HepG2 (cell line): ENCODE measurements around the gene FCHO1. TPM values are rescaled to one million over a fixed set of nuclear protein-coding genes. Genes with fewer than 3 reads are reported as not detected.

ENCODE experiments used
- ATAC-seq: fragments of 200-7000 bp; cut with Tn5 transposase; 3 replicates; pipeline ENCODE4 v1.9.1; 2020; ENCODE audit warnings: mild to moderate bottlenecking, moderate library complexity
- BruUV-seq: library from RNA; stranded (reverse); fragments of 400-500 nt; replicated peaks from 2 replicates; lab custom pipeline; 2021; lab: Mats Ljungman, UMichigan
- CTCF ChIA-PET: fragments of 300-600 bp; formaldehyde crosslinking; extraction: SDS; loops from one replicate; lab custom pipeline; 2021; ENCODE audit warnings: low total read pairs, inconsistent platforms, low intra/inter-chr PET ratio; lab: Yijun Ruan, JAX
- POLR2A ChIA-PET: fragments of 350-600 bp; sonication (Branson Sonifier 250); formaldehyde crosslinking; loops from one replicate; lab custom pipeline; 2020; ENCODE audit warnings: antibody characterized with exemption, inconsistent platforms; lab: Yijun Ruan, JAX
- DNase-seq: peaks from one replicate; pipeline ENCODE4 v3.0.0-alpha.2; 2015; ENCODE audit warnings: low spot score
- FAIRE-seq: peaks from 3 replicates; lab custom pipeline; 2011; peaks lifted over from hg19 to GRCh38; lab: Jason Lieb, UNC
- H2AFZ ChIP-seq: one replicate; pipeline ENCODE4 v1.6.1; 2011; ENCODE audit warnings: low read length, inconsistent platforms
- H3K27ac ChIP-seq: fragments of 300-600 bp; 3 replicates; pipeline ENCODE4 v1.8.0; 2011; ENCODE audit warnings: mixed run types, mild to moderate bottlenecking, mixed read lengths, low read length, inconsistent platforms; ENCODE audit not compliant: insufficient read depth; ENCODE audit errors: extremely low read length
- H3K27me3 ChIP-seq, 2 experiments: fragments of 200-600 bp in 1 of 2; 2 replicates in 1 of 2; 3 replicates in 1 of 2; pipeline versions ENCODE4 v1.6.0 to v1.8.0; 2011; ENCODE audit warnings: low read length in 2 of 2, mild to moderate bottlenecking in 2 of 2, moderate library complexity in 2 of 2, inconsistent platforms in 1 of 2; ENCODE audit not compliant: insufficient read depth in 2 of 2, control insufficient read depth in 1 of 2
- H3K36me3 ChIP-seq, 2 experiments: fragments of 200-600 bp in 1 of 2; replicated peaks in 1 of 2; 2 replicates in 1 of 2; 3 replicates in 1 of 2; pipeline versions ENCODE4 v1.5.1 to v1.8.0; 2011; ENCODE audit warnings: low read length in 2 of 2, inconsistent platforms in 1 of 2; ENCODE audit not compliant: insufficient read depth in 2 of 2, control insufficient read depth in 1 of 2
- H3K4me1 ChIP-seq: 2 replicates; pipeline ENCODE4 v1.5.1; 2012; ENCODE audit warnings: low read length, inconsistent platforms; ENCODE audit not compliant: insufficient read depth
- H3K4me2 ChIP-seq: 2 replicates; pipeline ENCODE4 v1.6.0; 2011; ENCODE audit warnings: low read depth, low read length, inconsistent platforms
- H3K4me3 ChIP-seq, 3 experiments: fragments of 200-600 bp in 1 of 3; sonication (generic), shearing (Covaris generic) in 1 of 3; replicated peaks in 1 of 3; 2 replicates each; pipeline ENCODE4 v1.5.1; 2011 to 2016; ENCODE audit warnings: low read length in 3 of 3, inconsistent platforms in 2 of 3, low read depth in 2 of 3, mild to moderate bottlenecking in 2 of 3, control low read depth in 1 of 3, mixed read lengths in 1 of 3; ENCODE audit not compliant: insufficient read depth in 1 of 3
- H3K79me2 ChIP-seq: one replicate; pipeline ENCODE4 v1.6.1; 2011; ENCODE audit warnings: low read length, inconsistent platforms; ENCODE audit not compliant: insufficient read depth
- H3K9ac ChIP-seq: 2 replicates; pipeline ENCODE4 v1.6.0; 2011; ENCODE audit warnings: mild to moderate bottlenecking, low read depth, low read length, inconsistent platforms; ENCODE audit not compliant: insufficient read depth
- H3K9me3 ChIP-seq: 2 replicates; pipeline ENCODE4 v1.5.1; 2012; ENCODE audit warnings: mild to moderate bottlenecking, low read length
- H4K20me1 ChIP-seq: 2 replicates; pipeline ENCODE4 v1.6.0; 2011; ENCODE audit warnings: inconsistent platforms, mild to moderate bottlenecking, low read length, moderate library complexity; ENCODE audit not compliant: insufficient read depth
- CBX5 ChIP-seq: sonication (generic); formaldehyde crosslinking; IDR thresholded peaks from 2 replicates; pipeline ENCODE4 v1.4.0; 2020; ENCODE audit warnings: missing genetic modification reagents, borderline replicate concordance
- CCDC6 ChIP-seq: sonication (generic); formaldehyde crosslinking; IDR thresholded peaks from 2 replicates; pipeline ENCODE4 v1.8.1; 2022; ENCODE audit warnings: mild to moderate bottlenecking, missing genetic modification reagents, moderate library complexity
- JUND ChIP-seq: sonication (generic); formaldehyde crosslinking; IDR thresholded peaks from 2 replicates; pipeline ENCODE4 v1.8.0; 2022; ENCODE audit warnings: mild to moderate bottlenecking, missing genetic modification reagents
- MAFG ChIP-seq: sonication (generic); formaldehyde crosslinking; IDR thresholded peaks from 2 replicates; pipeline ENCODE4 v1.5.1; 2020; ENCODE audit warnings: mild to moderate bottlenecking, missing genetic modification reagents
- MIXL1 ChIP-seq: IDR thresholded peaks from 2 replicates; pipeline ENCODE4 v1.6.1; 2016
- NBN ChIP-seq: fragments of 450-650 bp; conservative IDR thresholded peaks from 2 replicates; pipeline ENCODE4 v1.6.1; 2017
- PATZ1 ChIP-seq: sonication (generic); formaldehyde crosslinking; IDR thresholded peaks from 2 replicates; pipeline ENCODE4 v1.4.0; 2020; ENCODE audit warnings: missing genetic modification reagents
- SMAD1 ChIP-seq: sonication (generic); formaldehyde crosslinking; IDR thresholded peaks from 2 replicates; pipeline ENCODE4 v1.4.0; 2020; ENCODE audit warnings: missing genetic modification reagents, low read depth, mild to moderate bottlenecking, borderline replicate concordance
- TFE3 ChIP-seq: IDR thresholded peaks from 2 replicates; pipeline ENCODE4 v1.6.1; 2016
- USF2 ChIP-seq, 2 experiments: sonication (generic) in 1 of 2; formaldehyde crosslinking in 1 of 2; IDR thresholded peaks; 2 replicates each; pipeline versions ENCODE4 v1.5.1 to v1.6.1; 2011 to 2020; ENCODE audit warnings: borderline replicate concordance in 1 of 2, low read depth in 1 of 2, low read length in 1 of 2, mild to moderate bottlenecking in 1 of 2, missing genetic modification reagents in 1 of 2, moderate library complexity in 1 of 2
- ZFP36L1 ChIP-seq: sonication (generic); formaldehyde crosslinking; IDR thresholded peaks from 2 replicates; pipeline ENCODE4 v1.8.0; 2022; ENCODE audit warnings: mild to moderate bottlenecking, missing genetic modification reagents, moderate library complexity
- ZFX ChIP-seq: sonication (generic); formaldehyde crosslinking; IDR thresholded peaks from 2 replicates; pipeline ENCODE4 v1.4.0; 2020; ENCODE audit warnings: mild to moderate bottlenecking, low read depth, missing genetic modification reagents, moderate library complexity
- ZNF124 ChIP-seq: sonication (generic); formaldehyde crosslinking; IDR thresholded peaks from 2 replicates; pipeline ENCODE4 v1.4.0; 2020; ENCODE audit warnings: missing genetic modification reagents
- ZNF235 ChIP-seq: sonication (generic); formaldehyde crosslinking; IDR thresholded peaks from 2 replicates; pipeline ENCODE4 v1.8.1; 2023; ENCODE audit warnings: mild to moderate bottlenecking, missing genetic modification reagents, borderline replicate concordance
- ZNF33B ChIP-seq: sonication (generic); formaldehyde crosslinking; IDR thresholded peaks from 2 replicates; pipeline ENCODE4 v1.5.1; 2020; ENCODE audit warnings: mild to moderate bottlenecking, missing genetic modification reagents
- ZNF616 ChIP-seq: sonication (generic); formaldehyde crosslinking; IDR thresholded peaks from 2 replicates; pipeline ENCODE4 v1.5.0; 2020; ENCODE audit warnings: low read depth, mild to moderate bottlenecking, missing genetic modification reagents
- ZNF839 ChIP-seq: sonication (generic); formaldehyde crosslinking; IDR thresholded peaks from 2 replicates; pipeline ENCODE4 v1.4.0; 2020; ENCODE audit warnings: missing genetic modification reagents, mild to moderate bottlenecking, borderline replicate concordance
- WGBS: methylation state at CpG from one replicate; pipeline ENCODE4 v1.1.6; 2017; ENCODE audit warnings: low lambda C conversion rate; 5-methylcytosine and 5-hydroxymethylcytosine counted together
- in situ Hi-C: cut with HindIII; loops from 2 replicates; pipeline ENCODE4 v1.10.0; 2017; ENCODE audit warnings: low pct_unique_long_range_greater_than_20kb; ENCODE audit not compliant: extremely low pct_ligation_motif_present
- intact Hi-C: fragments of 100-400 bp; cut with micrococcal nuclease; formaldehyde crosslinking; loops from one replicate; pipeline ENCODE4 v1.10.0; 2022; ENCODE audit not compliant: unreplicated experiment
- polyA plus RNA-seq, 8 experiments: library from polyadenylated mRNA; depleted of rRNA in 3 of 8; stranded (reverse) in 7 of 8; unstranded in 1 of 8; fragments of >200 nt; fragmentation: Illumina TruSeq in 4 of 8; extraction: Trizol in 4 of 8; gene quantifications; 2 replicates each; pipeline versions ENCODE4 v1.2.1 to v1.2.3, GENCODE V29; 2011 to 2016; ENCODE audit warnings: low read depth in 4 of 8, missing spikeins in 1 of 8, mixed read lengths in 1 of 8; ENCODE audit not compliant: insufficient read depth in 1 of 8
- total RNA-seq, 5 experiments: library from RNA; depleted of rRNA; stranded (reverse); fragments of >200 nt; fragmentation: Illumina TruSeq; extraction: Trizol; gene quantifications; 2 replicates each; pipeline ENCODE4 v1.2.3, GENCODE V29; 2016; ENCODE audit warnings: low read depth in 1 of 5

FCHO1 gene
- total and polyA plus RNA-seq, 2 of the 13 experiments (the other 11 are each of a cell fraction or from before 2014, with no cell fraction given), result 1.3 to 3.1 TPM

GRCh38 chr19:17724655-17725054 is 26.6 kb upstream of the FCHO1 start:
- Histone ChIP-seq H3K4me1 (peaks cover 18% of the 10 kb centered on the region), H4K20me1 (peaks cover 11% of the 10 kb centered on the region; the same call in 1 of the 2 replicates), H2AFZ (no peak overlapping the region), H3K4me2 (no peak overlapping the region), H3K9ac (no peak overlapping the region), H3K79me2 (peaks cover 19% of the 10 kb centered on the region), H3K27me3 (no peaks in the 10 kb centered on the region; a peak in 1 of 5 replicates), H3K4me3 (no peak overlapping the region), H3K36me3 (peaks cover 25 to 30% of the 10 kb centered on the region in 2 experiments; a peak in 4 of 5 replicates), H3K9me3 (no peaks in the 10 kb centered on the region), H3K27ac (no peak overlapping the region)
- no TSS peak for BruUV-seq
- ATAC-seq (no peak), DNase-seq (no peak), FAIRE-seq (no peak)
- TF ChIP-seq ZFX (CRISPR knock-in tag) (no peak), USF2 (IDR thresholded peaks at IDR 0.05; ENCODE audit: low read depth, low read length) (no peak), USF2 (CRISPR knock-in tag; IDR thresholded peaks at IDR 0.05; ENCODE audit: borderline replicate concordance) (no peak), MIXL1 (CRISPR knock-in tag) (no peak), CBX5 (no peak), CCDC6 (CRISPR knock-in tag) (no peak), MAFG (CRISPR knock-in tag) (no peak), NBN (no peak), ZNF124 (CRISPR knock-in tag) (no peak), ZNF616 (no peak), ZNF839 (CRISPR knock-in tag) (no peak), TFE3 (no peak), JUND (CRISPR knock-in tag) (no peak), ZNF235 (CRISPR knock-in tag) (no peak), ZFP36L1 (CRISPR knock-in tag) (no peak), SMAD1 (CRISPR knock-in tag) (no peak), ZNF33B (CRISPR knock-in tag) (no peak), PATZ1 (CRISPR knock-in tag) (no peak)
- in situ Hi-C loops, result no loop called here
- WGBS, result 100% methylated on average over 7 of the region's 7 CpGs
- ChIA-PET CTCF (no interaction called here), POLR2A (no interaction called here)
- intact Hi-C loops, result no loop called here
